Measurements from ENCODE around the gene AGPAT1.

- TF ChIP-seq, protein P1, sequence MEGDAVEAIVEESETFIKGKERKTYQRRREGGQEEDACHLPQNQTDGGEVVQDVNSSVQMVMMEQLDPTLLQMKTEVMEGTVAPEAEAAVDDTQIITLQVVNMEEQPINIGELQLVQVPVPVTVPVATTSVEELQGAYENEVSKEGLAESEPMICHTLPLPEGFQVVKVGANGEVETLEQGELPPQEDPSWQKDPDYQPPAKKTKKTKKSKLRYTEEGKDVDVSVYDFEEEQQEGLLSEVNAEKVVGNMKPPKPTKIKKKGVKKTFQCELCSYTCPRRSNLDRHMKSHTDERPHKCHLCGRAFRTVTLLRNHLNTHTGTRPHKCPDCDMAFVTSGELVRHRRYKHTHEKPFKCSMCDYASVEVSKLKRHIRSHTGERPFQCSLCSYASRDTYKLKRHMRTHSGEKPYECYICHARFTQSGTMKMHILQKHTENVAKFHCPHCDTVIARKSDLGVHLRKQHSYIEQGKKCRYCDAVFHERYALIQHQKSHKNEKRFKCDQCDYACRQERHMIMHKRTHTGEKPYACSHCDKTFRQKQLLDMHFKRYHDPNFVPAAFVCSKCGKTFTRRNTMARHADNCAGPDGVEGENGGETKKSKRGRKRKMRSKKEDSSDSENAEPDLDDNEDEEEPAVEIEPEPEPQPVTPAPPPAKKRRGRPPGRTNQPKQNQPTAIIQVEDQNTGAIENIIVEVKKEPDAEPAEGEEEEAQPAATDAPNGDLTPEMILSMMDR (IDR thresholded peaks at IDR 0.05 in 2 of 3, conservative IDR thresholded peaks at IDR 0.05 in 1 of 3; ENCODE audit: borderline replicate concordance in 1 of 3, insufficient read depth in 1 of 3, low read depth in 2 of 3, low read length in 2 of 3): no peak
- TF ChIP-seq POLR2A (IDR thresholded peaks at IDR 0.05; ENCODE audit: borderline replicate concordance, extremely low read depth, insufficient read depth, insufficient read length) (no peak), CEBPB (IDR thresholded peaks at IDR 0.05; ENCODE audit: low read depth) (no peak), POLR2AphosphoS5 (IDR thresholded peaks at IDR 0.05; ENCODE audit: low read depth, low read length) (no peak), SP1 (IDR thresholded peaks at IDR 0.05; ENCODE audit: low read depth) (no peak), EZH2 (IDR thresholded peaks at IDR 0.05) (no peak), EGR1 (IDR thresholded peaks at IDR 0.05; ENCODE audit: low read depth) (no peak), RAD21 (IDR thresholded peaks at IDR 0.05; ENCODE audit: low read depth) (no peak)
Observed at GRCh38 chr6:32151181-32151862, 24.6 kb downstream of the AGPAT1 start.

All from HCT116 (cell line).